Esophagus squamous epithelium (tissue), 5 donors: Measurements from ENCODE around the gene ZMYND10. TPM values are rescaled to one million over a fixed set of nuclear protein-coding genes. Genes with fewer than 3 reads are reported as not detected.

ENCODE experiments used
- DNase-seq: peaks from one replicate; lab custom pipeline; 2025; lab: John Stamatoyannopoulos, UW
- H3K27ac ChIP-seq, 4 donors: fragments of 200-600 bp; sonication (generic); one replicate each; pipeline ENCODE4 v1.5.1; 2016 to 2019; ENCODE audit warnings: mild to moderate bottlenecking in 1 of 4
- H3K27me3 ChIP-seq, 4 donors: fragments of 200-600 bp; sonication (generic); 1 replicate in 3 of 4; 2 replicates in 1 of 4; pipeline versions ENCODE4 v1.5.1 to v1.6.0; 2017 to 2021; ENCODE audit warnings: antibody characterized with exemption in 1 of 4
- H3K36me3 ChIP-seq, 3 donors: fragments of 200-600 bp; sonication (generic); one replicate each; pipeline ENCODE4 v1.5.1; 2016 to 2019
- H3K4me1 ChIP-seq, 3 donors: fragments of 200-600 bp; sonication (generic); one replicate each; pipeline ENCODE4 v1.5.1; 2017 to 2019
- H3K4me3 ChIP-seq, 4 donors: fragments of 200-600 bp; sonication (generic); 1 replicate in 3 of 4; 2 replicates in 1 of 4; pipeline ENCODE4 v1.5.1; 2016 to 2019; ENCODE audit warnings: mild to moderate bottlenecking in 2 of 4, moderate library complexity in 1 of 4
- H3K9me3 ChIP-seq, 3 donors: fragments of 200-600 bp; sonication (generic); one replicate each; pipeline ENCODE4 v1.5.1; 2016 to 2019
- POLR2A ChIP-seq, 4 donors: fragments of 450-650 bp; IDR thresholded peaks; one replicate each; pipeline ENCODE4 v1.6.1; 2017; ENCODE audit warnings: antibody characterized with exemption in 4 of 4, mild to moderate bottlenecking in 4 of 4, moderate library complexity in 3 of 4
- WGBS, 2 donors: methylation state at CpG; one replicate each; pipeline ENCODE4 v1.1.5; 2018; 5-methylcytosine and 5-hydroxymethylcytosine counted together
- intact Hi-C: fragments of 100-400 bp; cut with DNase I; formaldehyde crosslinking; loops from one replicate; pipeline ENCODE4 v1.15.0; 2022
- total RNA-seq, 4 donors: library from RNA; depleted of rRNA; stranded (reverse); fragments of >200 nt; gene quantifications; one replicate each; pipeline ENCODE4 v1.1.0, GENCODE V29; 2016
- TF ChIP-seq, protein P1 (sequence below), 6 experiments: fragments of 450-650 bp in 4 of 6; fragments of 200-600 bp in 2 of 6; sonication (generic) in 2 of 6; IDR thresholded peaks; one replicate each; pipeline ENCODE4 v1.5.1; 2016 to 2019; ENCODE audit warnings: antibody characterized with exemption in 6 of 6, mild to moderate bottlenecking in 4 of 6, moderate library complexity in 4 of 6
- donor health status: DM: yes; HTN: yes; CAD: no.

ZMYND10 gene
- total RNA-seq, 4 donors from 2014 or later = 1.1 TPM; not detected in 3

DNA sequence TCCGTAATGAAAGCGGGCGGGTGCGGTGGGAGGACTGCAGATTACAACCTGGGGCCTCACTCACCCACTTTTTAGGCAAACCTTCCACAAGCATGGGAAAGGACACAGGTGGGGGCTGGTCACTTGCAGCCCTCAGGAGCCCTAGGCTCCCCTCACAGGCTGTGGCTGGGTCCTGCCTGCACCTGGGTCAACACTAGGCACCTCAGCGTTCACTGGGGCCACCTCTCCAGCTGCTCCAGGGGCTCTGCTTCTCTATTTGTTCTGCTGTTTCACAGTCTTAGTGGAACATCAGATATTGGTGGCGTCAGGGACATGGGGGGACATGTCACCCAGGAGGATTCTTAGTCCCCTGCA lies 43.9 kb upstream of the ZMYND10 start:
- H3K9me3 ChIP-seq = no peaks in the 10 kb centered on the region
- H3K27me3 ChIP-seq = peaks cover 0 to 6% (median 0%) of the 10 kb centered on the region in 4 donors
- DNase-seq = no peak
- TF ChIP-seq, protein P1, sequence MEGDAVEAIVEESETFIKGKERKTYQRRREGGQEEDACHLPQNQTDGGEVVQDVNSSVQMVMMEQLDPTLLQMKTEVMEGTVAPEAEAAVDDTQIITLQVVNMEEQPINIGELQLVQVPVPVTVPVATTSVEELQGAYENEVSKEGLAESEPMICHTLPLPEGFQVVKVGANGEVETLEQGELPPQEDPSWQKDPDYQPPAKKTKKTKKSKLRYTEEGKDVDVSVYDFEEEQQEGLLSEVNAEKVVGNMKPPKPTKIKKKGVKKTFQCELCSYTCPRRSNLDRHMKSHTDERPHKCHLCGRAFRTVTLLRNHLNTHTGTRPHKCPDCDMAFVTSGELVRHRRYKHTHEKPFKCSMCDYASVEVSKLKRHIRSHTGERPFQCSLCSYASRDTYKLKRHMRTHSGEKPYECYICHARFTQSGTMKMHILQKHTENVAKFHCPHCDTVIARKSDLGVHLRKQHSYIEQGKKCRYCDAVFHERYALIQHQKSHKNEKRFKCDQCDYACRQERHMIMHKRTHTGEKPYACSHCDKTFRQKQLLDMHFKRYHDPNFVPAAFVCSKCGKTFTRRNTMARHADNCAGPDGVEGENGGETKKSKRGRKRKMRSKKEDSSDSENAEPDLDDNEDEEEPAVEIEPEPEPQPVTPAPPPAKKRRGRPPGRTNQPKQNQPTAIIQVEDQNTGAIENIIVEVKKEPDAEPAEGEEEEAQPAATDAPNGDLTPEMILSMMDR (IDR thresholded peaks at IDR 0.05) = no peak
- TF ChIP-seq POLR2A (IDR thresholded peaks at IDR 0.05) = no peak
- intact Hi-C loops = no loop called here
- no peak overlapping the region for H3K27ac ChIP-seq
- no peaks in the 10 kb centered on the region for H3K36me3 ChIP-seq
- peaks cover 7 to 12% (median 11%) of the 10 kb centered on the region in 3 donors for H3K4me1 ChIP-seq
- WGBS, 2 donors = 82 to 88% methylated on average over 5 to 6 of the region's 6 CpGs
- H3K4me3 ChIP-seq = no peak overlapping the region

DNA sequence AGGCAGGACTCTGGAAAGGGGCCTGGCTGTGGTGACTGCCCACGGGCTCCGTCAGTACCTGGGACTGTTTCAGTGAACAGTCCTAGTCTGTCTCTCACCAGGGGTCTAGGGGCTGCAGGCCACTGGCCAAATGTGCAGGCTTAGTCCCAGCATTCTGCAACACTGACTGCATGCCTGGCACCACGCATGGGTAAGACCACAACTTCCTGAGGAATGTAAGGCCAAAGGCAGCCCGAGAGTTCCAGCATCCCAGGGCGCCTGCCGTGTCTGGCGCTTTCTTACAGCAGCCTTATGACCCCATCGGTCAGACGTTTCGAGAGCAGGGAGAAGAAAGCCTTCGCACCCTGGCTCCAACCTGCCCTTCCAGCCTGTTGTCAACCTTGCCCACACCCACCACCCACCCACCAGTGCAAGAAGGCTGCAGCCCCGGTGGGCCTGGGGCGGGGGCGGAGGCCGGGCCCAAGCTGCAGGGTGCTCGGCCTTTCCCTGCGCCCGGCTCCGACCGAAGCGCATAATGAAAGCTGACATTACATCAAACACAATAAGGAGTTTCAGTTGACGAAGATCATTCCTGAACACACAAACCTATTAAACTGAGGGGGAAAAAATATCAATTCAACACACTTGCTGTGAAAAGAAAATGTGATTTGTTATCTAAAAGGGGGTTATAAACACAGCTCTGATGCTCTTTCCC lies 43.3 kb upstream of the ZMYND10 start:
- 83% methylated on average over 18 of the region's 22 CpGs; no CpG with 5 or more reads in 1 of the 2 donors for WGBS, 2 donors
- H3K9me3 ChIP-seq = no peaks in the 10 kb centered on the region
- H3K4me1 ChIP-seq = peaks cover 7 to 12% (median 11%) of the 10 kb centered on the region in 3 donors
- no peak for DNase-seq
- no peak for TF ChIP-seq POLR2A (IDR thresholded peaks at IDR 0.05)
- TF ChIP-seq, protein P1 (IDR thresholded peaks at IDR 0.05) = no peak
- intact Hi-C loops = no loop called here
- peaks cover 0 to under 1% (median 0%) of the 10 kb centered on the region in 4 donors for H3K27me3 ChIP-seq
- no peak overlapping the region for H3K27ac ChIP-seq
- H3K4me3 ChIP-seq = no peak overlapping the region
- no peaks in the 10 kb centered on the region for H3K36me3 ChIP-seq

DNA sequence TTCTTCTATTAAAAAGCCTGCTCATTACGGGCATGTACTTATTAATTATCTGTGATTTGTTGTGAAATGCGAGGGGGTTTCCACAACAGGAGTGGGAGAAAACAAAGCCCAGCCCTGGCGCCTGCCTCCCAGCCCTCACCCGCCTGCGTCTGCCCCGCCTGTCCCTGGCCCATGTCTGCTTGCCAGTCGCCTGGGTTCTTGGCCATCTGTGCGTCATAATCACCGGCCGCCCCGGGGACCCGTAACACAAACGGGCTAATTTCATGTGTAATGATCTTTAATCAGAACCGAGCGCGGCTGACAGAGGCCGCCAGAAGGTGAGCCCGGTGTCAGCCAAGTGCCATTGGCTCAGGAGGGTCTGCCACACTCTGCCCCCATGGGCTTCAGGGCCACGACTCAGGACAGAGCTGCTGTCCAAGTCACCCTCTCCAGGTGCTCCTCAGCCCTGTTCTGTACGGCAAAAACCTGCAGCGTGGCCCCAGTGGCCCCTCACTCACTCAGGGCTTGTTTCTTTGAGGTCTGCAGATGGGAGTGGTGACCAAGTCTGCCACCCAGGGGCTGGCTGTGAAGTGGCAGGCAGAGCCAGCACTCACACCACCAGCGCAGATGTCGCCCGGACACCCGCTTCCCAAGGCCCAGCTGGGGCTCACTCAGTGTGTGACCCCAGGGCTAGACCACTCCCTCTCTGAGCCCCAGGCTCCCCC lies 42.6 kb upstream of the ZMYND10 start:
- no peak for DNase-seq

DNA sequence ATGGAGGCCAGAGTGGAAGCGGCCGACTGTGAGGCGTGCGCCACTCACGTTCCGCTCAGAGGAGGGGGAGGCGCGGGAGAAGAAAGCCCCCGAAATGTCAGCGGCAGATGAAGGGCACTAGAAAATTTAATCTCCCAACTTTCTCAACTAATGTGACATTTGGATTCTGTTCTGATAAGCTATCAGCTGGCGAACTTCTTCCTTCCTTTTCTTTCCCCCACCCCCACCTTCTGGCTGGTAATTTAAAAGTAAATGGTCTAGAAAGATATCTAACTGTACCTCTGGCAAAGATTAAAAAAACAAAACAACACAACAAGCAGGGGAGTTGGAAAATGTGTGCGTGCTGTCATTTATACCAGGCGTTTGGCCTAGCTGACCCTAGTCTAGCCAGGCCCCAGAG lies 40.2 kb upstream of the ZMYND10 start:
- H3K36me3 ChIP-seq = no peaks in the 10 kb centered on the region
- DNase-seq = no peak
- WGBS, 2 donors = 84 to 90% methylated on average over 7 to 11 of the region's 13 CpGs
- H3K4me1 ChIP-seq = peaks cover 2 to 6% (median 5%) of the 10 kb centered on the region in 3 donors
- no peaks in the 10 kb centered on the region for H3K27me3 ChIP-seq
- no peaks in the 10 kb centered on the region for H3K9me3 ChIP-seq
- TF ChIP-seq POLR2A (IDR thresholded peaks at IDR 0.05) = no peak
- TF ChIP-seq, protein P1 (IDR thresholded peaks at IDR 0.05) = no peak
- H3K27ac ChIP-seq = no peak overlapping the region
- intact Hi-C loops = no loop called here
- no peak overlapping the region for H3K4me3 ChIP-seq

More for the DNA sequence above, 42.6 kb upstream of the ZMYND10 start:
- no peak overlapping the region for H3K27ac ChIP-seq
- no peaks in the 10 kb centered on the region for H3K9me3 ChIP-seq
- intact Hi-C loops = no loop called here
- H3K36me3 ChIP-seq = no peaks in the 10 kb centered on the region
- H3K27me3 ChIP-seq = no peaks in the 10 kb centered on the region
- H3K4me3 ChIP-seq = no peak overlapping the region
- TF ChIP-seq, protein P1 (IDR thresholded peaks at IDR 0.05) = peak in 1 of 6 experiments; percentile 9
- no peak for TF ChIP-seq POLR2A (IDR thresholded peaks at IDR 0.05)
- peaks cover 7 to 12% (median 11%) of the 10 kb centered on the region in 3 donors for H3K4me1 ChIP-seq
- 54 to 77% methylated on average over 8 to 16 of the region's 25 CpGs for WGBS, 2 donors

DNA sequence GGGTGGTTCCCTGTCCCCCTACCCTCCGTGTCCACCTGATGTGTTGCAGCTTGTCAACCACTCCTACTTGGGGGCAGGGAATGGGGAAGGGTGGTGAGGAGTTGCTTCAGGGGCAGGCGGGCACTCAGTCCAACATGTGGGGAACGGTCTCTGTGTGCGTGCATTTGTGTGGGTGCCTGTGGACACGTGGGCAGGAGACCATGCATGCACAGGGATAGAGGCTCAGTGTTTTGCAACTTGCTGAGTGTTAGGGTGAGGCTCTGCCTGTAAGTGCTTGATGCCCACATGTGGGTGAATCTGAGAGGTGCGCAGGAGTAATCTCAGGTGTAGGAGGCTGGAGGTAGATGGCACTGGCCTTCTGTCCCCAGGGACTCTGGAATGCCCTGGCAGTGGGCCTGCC lies 38.2 kb upstream of the ZMYND10 start:
- WGBS, 2 donors = 57 to 61% methylated on average over 4 to 5 of the region's 6 CpGs
- no peaks in the 10 kb centered on the region for H3K36me3 ChIP-seq
- no peaks in the 10 kb centered on the region for H3K4me1 ChIP-seq
- H3K27me3 ChIP-seq = no peaks in the 10 kb centered on the region
- intact Hi-C loops = no loop called here
- H3K27ac ChIP-seq = no peak overlapping the region
- no peak for DNase-seq
- TF ChIP-seq POLR2A (IDR thresholded peaks at IDR 0.05) = no peak
- TF ChIP-seq, protein P1 (IDR thresholded peaks at IDR 0.05) = no peak
- no peaks in the 10 kb centered on the region for H3K9me3 ChIP-seq
- H3K4me3 ChIP-seq = no peak overlapping the region
